OCI-LY7 (cell line): ENCODE results near the gene TAF1L. TPM values are rescaled to one million over a fixed set of nuclear protein-coding genes. Genes with fewer than 3 reads are reported as not detected.

Experiments used
- Bru-seq: library from RNA; stranded (reverse); fragments of 400-500 nt; gene quantifications from one replicate; lab custom pipeline; 2021; lab: Mats Ljungman, UMichigan
- BruChase-seq, 2 experiments: library from RNA; stranded (reverse); fragments of 400-500 nt; gene quantifications; one replicate each; lab custom pipeline; 2021; lab: Mats Ljungman, UMichigan
- BruUV-seq: library from RNA; stranded (reverse); fragments of 400-500 nt; replicated peaks from 2 replicates; lab custom pipeline; 2021; lab: Mats Ljungman, UMichigan
- CTCF ChIA-PET: fragments of 300-600 bp; sonication (Branson Sonifier 250); formaldehyde crosslinking; loops from one replicate; lab custom pipeline; 2022; ENCODE audit warnings: antibody characterized with exemption; ENCODE audit not compliant: unreplicated experiment; lab: Charles Lee
- POLR2A ChIA-PET: fragments of 300-600 bp; sonication (Branson Sonifier 250); formaldehyde crosslinking; loops from one replicate; lab custom pipeline; 2022; ENCODE audit warnings: antibody characterized with exemption; lab: Charles Lee
- DNase-seq: peaks from one replicate; pipeline ENCODE4 v3.0.0-alpha.2; 2015; ENCODE audit warnings: low spot score
- H2AFZ ChIP-seq: fragments of 200-600 bp; sonication (generic), shearing (Covaris generic); 2 replicates; pipeline ENCODE4 v1.6.1; 2014; ENCODE audit warnings: mild to moderate bottlenecking, antibody characterized with exemption, low read length, moderate library complexity
- H3K27ac ChIP-seq: fragments of 200-600 bp; sonication (generic); 2 replicates; pipeline ENCODE4 v1.5.1; 2014; ENCODE audit warnings: mixed run types, low read depth, mild to moderate bottlenecking, moderate library complexity, low read length, inconsistent platforms; ENCODE audit not compliant: poor library complexity, severe bottlenecking
- H3K36me3 ChIP-seq: fragments of 200-600 bp; sonication (generic); 2 replicates; pipeline ENCODE4 v1.6.1; 2014; ENCODE audit warnings: mild to moderate bottlenecking, antibody characterized with exemption, low read length, moderate library complexity, mixed read lengths; ENCODE audit not compliant: insufficient read depth
- H3K4me1 ChIP-seq: fragments of 200-600 bp; sonication (generic); 2 replicates; pipeline ENCODE4 v1.5.1; 2014; ENCODE audit warnings: mild to moderate bottlenecking, low read length; ENCODE audit not compliant: insufficient read depth, poor library complexity, severe bottlenecking
- H3K4me2 ChIP-seq: fragments of 200-600 bp; sonication (generic); 2 replicates; pipeline ENCODE4 v1.6.1; 2014; ENCODE audit warnings: mild to moderate bottlenecking, low read length
- H3K4me3 ChIP-seq: fragments of 200-600 bp; sonication (generic); 2 replicates; pipeline ENCODE4 v1.5.1; 2014; ENCODE audit warnings: mild to moderate bottlenecking, low read depth, low read length; ENCODE audit not compliant: poor library complexity, severe bottlenecking
- H3K79me2 ChIP-seq: fragments of 200-600 bp; sonication (generic); 2 replicates; pipeline ENCODE4 v1.6.1; 2016; ENCODE audit warnings: low read depth, mild to moderate bottlenecking, low read length, moderate library complexity, mixed read lengths; ENCODE audit not compliant: insufficient read depth
- H3K9me2 ChIP-seq: fragments of 200-600 bp; sonication (generic); 2 replicates; pipeline ENCODE4 v1.6.1; 2016; ENCODE audit warnings: mild to moderate bottlenecking, low read length, mixed read lengths; ENCODE audit not compliant: insufficient read depth
- H3K9me3 ChIP-seq: fragments of 200-600 bp; sonication (generic); 2 replicates; pipeline ENCODE4 v1.6.1; 2014; ENCODE audit warnings: mild to moderate bottlenecking, mixed run types, low read length, mixed read lengths
- H4K20me1 ChIP-seq: fragments of 200-600 bp; sonication (generic); 2 replicates; pipeline ENCODE4 v1.6.1; 2014; ENCODE audit warnings: mild to moderate bottlenecking, antibody characterized with exemption, low read length, moderate library complexity, mixed read lengths; ENCODE audit not compliant: insufficient read depth
- CTCF ChIP-seq: fragments of 200-600 bp; sonication (generic); conservative IDR thresholded peaks from 2 replicates; pipeline ENCODE4 v1.5.1; 2014; ENCODE audit warnings: mild to moderate bottlenecking, antibody characterized with exemption, low read length, moderate library complexity, mixed read lengths
- EZH2phosphoT487 ChIP-seq: fragments of 200-600 bp; sonication (generic); IDR thresholded peaks from 2 replicates; pipeline ENCODE4 v1.6.1; 2018; ENCODE audit warnings: low read depth, borderline replicate concordance, mild to moderate bottlenecking, mixed run types, antibody characterized with exemption, low read length, moderate library complexity, mixed read lengths
- intact Hi-C: fragments of 100-400 bp; cut with micrococcal nuclease; formaldehyde crosslinking; loops from one replicate; pipeline ENCODE4 v1.10.0; 2022; ENCODE audit not compliant: unreplicated experiment
- long read RNA-seq: library from polyadenylated mRNA; stranded (forward); transcript quantifications from one replicate; pipeline ENCODE4 v2.0.0, GENCODE V29; 2022
- total RNA-seq, 2 experiments: library from RNA; depleted of rRNA in 1 of 2; stranded (reverse); fragments of >200 nt in 1 of 2; shearing (Covaris generic) in 1 of 2; gene quantifications; 2 replicates each; pipeline ENCODE4 v1.2.3, GENCODE V29; 2014 to 2022

Gene TAF1L
- total RNA-seq (2014; rRNA removed; shearing (Covaris generic)) = not detected in 2 replicates
- total RNA-seq (2022) = 0.06 TPM in 1 of 2 replicates, not detected in the other
- not detected for Bru-seq, nascent RNA
- BruChase-seq, experiment 1, labeled RNA remaining after a 6-hour chase = percentile 12 among the genes with signal in this experiment
- BruChase-seq, experiment 2, labeled RNA remaining after a 2-hour chase = percentile 21 among the genes with signal in this experiment
- long read RNA-seq = 0 reads

- no TSS peak for BruUV-seq
- H3K9me3 ChIP-seq = no peaks in the 10 kb centered on the region
- H3K4me1 ChIP-seq = no peaks in the 10 kb centered on the region
- no peaks in the 10 kb centered on the region for H3K9me2 ChIP-seq
- H4K20me1 ChIP-seq = no peaks in the 10 kb centered on the region
- H2AFZ ChIP-seq = no peak within 1 kb of the TSS
- no peak for DNase-seq
- H3K79me2 ChIP-seq = no peaks in the 10 kb centered on the region
- CTCF ChIA-PET = no interaction called here
- TF ChIP-seq EZH2phosphoT487 (no peak), CTCF (no peak)
- no peak within 1 kb of the TSS for H3K4me2 ChIP-seq
- no peaks in the 10 kb centered on the region for H3K36me3 ChIP-seq
- no peak within 1 kb of the TSS for H3K4me3 ChIP-seq
- POLR2A ChIA-PET = no interaction called here
- intact Hi-C loops = no loop called here
- H3K27ac ChIP-seq = no peak within 1 kb of the TSS
These were observed at the start of gene TAF1L for GRCh38 chr9:32635362-32635761. TSS of gene TAF1L (minus strand) at chr9:32635669. CDS start at chr9:32635579, 90 bp downstream.

GRCh38 chr9:32681751-32682150 lies 46.3 kb upstream of the TAF1L start:
- H3K4me1 ChIP-seq = no peaks in the 10 kb centered on the region
- ChIA-PET POLR2A (no interaction called here), CTCF (no interaction called here)
- H3K4me3 ChIP-seq = no peak overlapping the region
- DNase-seq = no peak
- no peak overlapping the region for H3K4me2 ChIP-seq
- H3K79me2 ChIP-seq = no peaks in the 10 kb centered on the region
- intact Hi-C loops = no loop called here
- no peak overlapping the region for H2AFZ ChIP-seq
- H3K9me3 ChIP-seq = no peaks in the 10 kb centered on the region
- H3K36me3 ChIP-seq = no peaks in the 10 kb centered on the region
- TF ChIP-seq CTCF (no peak), EZH2phosphoT487 (no peak)
- H3K9me2 ChIP-seq = no peaks in the 10 kb centered on the region
- no peak overlapping the region for H3K27ac ChIP-seq
- H4K20me1 ChIP-seq = no peaks in the 10 kb centered on the region
- BruUV-seq = no TSS peak

- Histone ChIP-seq H3K9me2 (no peaks in the 10 kb centered on the region), H4K20me1 (no peaks in the 10 kb centered on the region), H3K27ac (no peak overlapping the region), H3K36me3 (no peaks in the 10 kb centered on the region), H2AFZ (no peak overlapping the region), H3K4me3 (no peak overlapping the region), H3K79me2 (no peaks in the 10 kb centered on the region), H3K4me1 (no peaks in the 10 kb centered on the region), H3K4me2 (no peak overlapping the region), H3K9me3 (no peaks in the 10 kb centered on the region)
- ChIA-PET POLR2A (interaction anchor here (0.7 kb wide), 1 partner anchor 49 kb away, joined by 3 read pairs; no protein-coding TSS in a partner anchor), CTCF (no interaction called here)
- DNase-seq = no peak
- BruUV-seq = no TSS peak
- TF ChIP-seq CTCF (no peak), EZH2phosphoT487 (no peak)
- intact Hi-C loops = no loop called here
These were observed 42.5 kb upstream of the TAF1L start for GRCh38 chr9:32677931-32678330.
